ENCODE measurements around the gene AFF1. TPM values are rescaled to one million over a fixed set of nuclear protein-coding genes. Genes with fewer than 3 reads are reported as not detected.

AFF1 gene
- total and polyA plus RNA-seq, 2 of the 4 experiments (the other 2 are of a cell fraction): 7.0 to 9.6 TPM

GRCh38 chr4:87114245-87115062 lies 179.6 kb downstream of the AFF1 start:
- H3K4me2 ChIP-seq (ENCODE audit: low read depth, low read length): no peak overlapping the region
- H3K4me3 ChIP-seq (ENCODE audit: insufficient read depth, low read depth, low read length): no peak overlapping the region
- DNase-seq: no peak
- POLR2A ChIA-PET (ENCODE audit: unreplicated experiment): no interaction called here
- no peak for ATAC-seq (ENCODE audit: low read depth)
- intact Hi-C loops (cut with micrococcal nuclease) (loop anchor here (5.0 kb wide), 1 partner anchor 172 kb away; no protein-coding TSS in a partner anchor), in situ Hi-C loops (cut with MboI; ENCODE audit: low sequenced_read_pairs) (loop anchor here (25.0 kb wide), 1 partner anchor 627 kb away; no protein-coding TSS in a partner anchor), dilution Hi-C loops (cut with HindIII; ENCODE audit: low sequenced_read_pairs, unreplicated experiment) (no loop called here)
- H3K27me3 ChIP-seq (ENCODE audit: control insufficient read depth, insufficient read depth, low read length): no peaks in the 10 kb centered on the region
- CTCF ChIA-PET: interaction anchor here (0.6 to 1.4 kb wide), 2 partner anchors 21 to 34 kb away, joined by 3 to 8 read pairs; no protein-coding TSS in a partner anchor
- H2BK20ac ChIP-seq (ENCODE audit: low read depth, low read length): no peak overlapping the region
- no peak overlapping the region for H2BK120ac ChIP-seq (ENCODE audit: low read depth, low read length)
- H2AFZ ChIP-seq (replicated peaks; ENCODE audit: low read length, poor library complexity): no peak overlapping the region
- H4K5ac ChIP-seq (ENCODE audit: low read depth, low read length): no peak overlapping the region
- TF ChIP-seq MXI1 (IDR thresholded peaks at IDR 0.05; ENCODE audit: borderline replicate concordance, low read depth, low read length): no peak
- no peak for TF ChIP-seq CEBPB (IDR thresholded peaks at IDR 0.05; ENCODE audit: low read depth, low read length)
- TF ChIP-seq, protein P1, sequence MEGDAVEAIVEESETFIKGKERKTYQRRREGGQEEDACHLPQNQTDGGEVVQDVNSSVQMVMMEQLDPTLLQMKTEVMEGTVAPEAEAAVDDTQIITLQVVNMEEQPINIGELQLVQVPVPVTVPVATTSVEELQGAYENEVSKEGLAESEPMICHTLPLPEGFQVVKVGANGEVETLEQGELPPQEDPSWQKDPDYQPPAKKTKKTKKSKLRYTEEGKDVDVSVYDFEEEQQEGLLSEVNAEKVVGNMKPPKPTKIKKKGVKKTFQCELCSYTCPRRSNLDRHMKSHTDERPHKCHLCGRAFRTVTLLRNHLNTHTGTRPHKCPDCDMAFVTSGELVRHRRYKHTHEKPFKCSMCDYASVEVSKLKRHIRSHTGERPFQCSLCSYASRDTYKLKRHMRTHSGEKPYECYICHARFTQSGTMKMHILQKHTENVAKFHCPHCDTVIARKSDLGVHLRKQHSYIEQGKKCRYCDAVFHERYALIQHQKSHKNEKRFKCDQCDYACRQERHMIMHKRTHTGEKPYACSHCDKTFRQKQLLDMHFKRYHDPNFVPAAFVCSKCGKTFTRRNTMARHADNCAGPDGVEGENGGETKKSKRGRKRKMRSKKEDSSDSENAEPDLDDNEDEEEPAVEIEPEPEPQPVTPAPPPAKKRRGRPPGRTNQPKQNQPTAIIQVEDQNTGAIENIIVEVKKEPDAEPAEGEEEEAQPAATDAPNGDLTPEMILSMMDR (conservative IDR thresholded peaks at IDR 0.05; ENCODE audit: low read depth, low read length): 0 out of 2 replicates have a peak, but pooled peaks have one; percentile 2
- TF ChIP-seq, protein P2, sequence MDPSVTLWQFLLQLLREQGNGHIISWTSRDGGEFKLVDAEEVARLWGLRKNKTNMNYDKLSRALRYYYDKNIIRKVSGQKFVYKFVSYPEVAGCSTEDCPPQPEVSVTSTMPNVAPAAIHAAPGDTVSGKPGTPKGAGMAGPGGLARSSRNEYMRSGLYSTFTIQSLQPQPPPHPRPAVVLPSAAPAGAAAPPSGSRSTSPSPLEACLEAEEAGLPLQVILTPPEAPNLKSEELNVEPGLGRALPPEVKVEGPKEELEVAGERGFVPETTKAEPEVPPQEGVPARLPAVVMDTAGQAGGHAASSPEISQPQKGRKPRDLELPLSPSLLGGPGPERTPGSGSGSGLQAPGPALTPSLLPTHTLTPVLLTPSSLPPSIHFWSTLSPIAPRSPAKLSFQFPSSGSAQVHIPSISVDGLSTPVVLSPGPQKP (IDR thresholded peaks at IDR 0.05; ENCODE audit: borderline replicate concordance, low read depth, low read length): no peak
- TF ChIP-seq MAFK (IDR thresholded peaks at IDR 0.05; ENCODE audit: low read depth, low read length): no peak
- no peak overlapping the region for H3K4ac ChIP-seq (ENCODE audit: low read depth, low read length)
- 100% methylated on average over 5 of the region's 24 CpGs; no CpG with 5 or more reads in 1 of the 2 experiments for WGBS, 2 experiments (ENCODE audit: extremely low coverage in 2 of 2, insufficient read length in 1 of 2)
- no peak overlapping the region for H2BK15ac ChIP-seq (ENCODE audit: low read depth, low read length)
- peaks cover 17 to 24% of the 10 kb centered on the region in 2 experiments; a peak in 3 of 4 replicates for H3K79me1 ChIP-seq (ENCODE audit: low read depth in 1 of 2, low read length in 2 of 2)
- no peak overlapping the region for H3K14ac ChIP-seq (replicated peaks; ENCODE audit: low read depth, low read length)
- H2BK5ac ChIP-seq (ENCODE audit: low read depth, low read length, poor library complexity, severe bottlenecking): no peak overlapping the region
- no peak overlapping the region for H4K91ac ChIP-seq (ENCODE audit: insufficient read depth, low read depth, low read length)
- H3K9me1 ChIP-seq (ENCODE audit: insufficient read depth, low read length): no peaks in the 10 kb centered on the region; the same call in none of the 2 replicates
- H3K36me3 ChIP-seq (ENCODE audit: control insufficient read depth, insufficient read depth, low read length): peaks cover 19% of the 10 kb centered on the region
- no peak overlapping the region for H3K27ac ChIP-seq (ENCODE audit: insufficient read depth, low read length)
- H4K20me1 ChIP-seq (ENCODE audit: insufficient read depth, low read length): no peaks in the 10 kb centered on the region
- peaks cover 14% of the 10 kb centered on the region for H3K4me1 ChIP-seq (ENCODE audit: control insufficient read depth, insufficient read depth, low read length)
- H2AK9ac ChIP-seq (replicated peaks; ENCODE audit: low read depth, low read length, poor library complexity): no peak overlapping the region
- no peak overlapping the region for H3K23ac ChIP-seq (ENCODE audit: low read depth, low read length)
- no peak overlapping the region for H3K18ac ChIP-seq (ENCODE audit: low read depth, low read length)
- no peak overlapping the region for H2AK5ac ChIP-seq (ENCODE audit: low read depth, low read length)
- no TSS peak for BruUV-seq (replicated peaks)
- no peak overlapping the region for H4K8ac ChIP-seq (ENCODE audit: low read depth in 2 of 2, low read length in 2 of 2)
- no peak overlapping the region for H3K9ac ChIP-seq (ENCODE audit: low read depth, low read length)
- H3K56ac ChIP-seq (ENCODE audit: extremely low read depth, insufficient read depth, low read length): no peak overlapping the region
- H3K9me3 ChIP-seq (ENCODE audit: control insufficient read depth, insufficient read depth, low read length): no peaks in the 10 kb centered on the region

Measured in IMR-90 (cell line).